IPS DF 4.7 (cell line): ENCODE measurements around the gene AARS2.
"Not testable (repeated sequence)": the region's sequence is repeated elsewhere in the genome, so short reads cannot be mapped to it uniquely, and the experiment has no call there.

Source experiments
- DNase-seq: peaks from one replicate; pipeline ENCODE4 v3.0.0-alpha.2; 2013; ENCODE audit warnings: low spot score; ENCODE audit errors: extremely low read depth

The AARS2 gene

DNA sequence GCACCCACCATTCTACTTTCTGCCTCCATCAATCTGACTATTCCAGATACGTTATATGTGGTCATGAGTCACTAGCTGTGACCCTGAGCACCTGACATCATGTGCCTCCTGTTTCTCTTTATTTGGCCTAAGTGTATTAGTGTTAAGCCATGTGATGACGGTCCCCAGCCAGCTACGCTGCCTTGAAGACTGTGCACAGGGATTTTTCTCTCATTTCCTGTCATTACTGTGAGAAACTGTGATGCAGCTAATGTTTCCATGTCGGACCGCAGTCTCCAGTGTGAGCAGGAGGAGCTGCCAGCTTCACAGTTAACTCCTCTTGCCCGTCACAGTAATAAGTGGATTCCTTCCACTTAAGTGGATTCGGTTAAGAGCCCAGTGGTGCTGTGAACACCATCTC lies 19.4 kb upstream of the AARS2 start:
- no peak for DNase-seq

DNA sequence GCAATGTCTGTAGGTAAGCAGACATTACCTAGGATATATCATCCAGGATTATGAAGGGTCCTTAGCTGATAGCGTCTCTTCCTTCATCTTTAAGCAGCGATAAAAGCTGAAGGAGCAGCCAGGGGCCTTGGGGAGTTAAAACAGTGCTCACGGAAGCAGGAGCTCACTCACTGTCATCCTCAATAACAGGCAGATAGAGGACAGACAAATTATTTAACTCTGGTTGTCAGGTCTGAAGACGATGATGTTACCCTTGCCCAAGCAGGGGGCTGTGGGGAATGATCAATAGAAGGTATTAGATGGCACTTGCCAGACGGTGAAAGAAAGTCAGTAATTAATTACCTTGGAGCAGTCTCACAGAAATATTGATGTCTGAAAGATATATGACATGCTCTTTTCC lies 16.7 kb upstream of the AARS2 start:
- no peak for DNase-seq

DNA sequence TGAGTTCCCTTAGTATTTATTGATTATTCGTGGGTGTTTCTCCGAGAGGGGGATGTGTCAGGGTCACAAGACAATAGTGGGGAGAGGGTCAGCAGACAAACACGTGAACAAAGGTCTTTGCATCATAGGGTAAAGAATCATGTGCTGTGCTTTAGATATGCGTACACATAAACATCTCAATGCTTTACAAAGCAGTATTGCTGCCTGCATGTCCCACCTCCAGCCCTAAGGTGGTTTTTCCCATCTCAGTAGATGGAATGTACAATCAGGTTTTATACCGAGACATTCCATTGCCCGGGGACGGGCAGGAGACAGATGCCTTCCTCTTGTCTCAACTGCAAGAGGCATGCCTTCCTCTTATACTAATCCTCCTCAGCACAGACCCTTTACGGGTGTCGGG lies 15.1 kb upstream of the AARS2 start:
- not testable (repeated sequence) for DNase-seq

DNA sequence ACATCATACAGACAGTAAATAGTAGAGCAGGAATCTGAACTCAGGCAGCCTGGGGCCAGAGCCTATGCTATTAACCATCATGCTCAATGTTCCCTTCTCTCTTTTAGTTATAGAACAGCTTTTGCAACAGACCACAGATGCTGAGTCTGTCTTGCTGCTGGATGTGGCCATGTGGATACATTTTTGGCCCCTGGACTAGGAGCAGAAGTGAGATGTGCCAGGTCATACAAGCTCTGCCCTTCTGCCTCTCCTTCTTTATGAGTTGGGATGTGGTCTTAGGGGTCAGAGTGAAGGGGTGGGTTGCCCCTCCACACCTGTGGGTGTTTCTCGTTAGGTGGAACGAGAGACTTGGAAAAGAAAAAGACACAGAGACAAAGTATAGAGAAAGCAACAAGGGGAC lies 14.6 kb upstream of the AARS2 start:
- no peak for DNase-seq

DNA sequence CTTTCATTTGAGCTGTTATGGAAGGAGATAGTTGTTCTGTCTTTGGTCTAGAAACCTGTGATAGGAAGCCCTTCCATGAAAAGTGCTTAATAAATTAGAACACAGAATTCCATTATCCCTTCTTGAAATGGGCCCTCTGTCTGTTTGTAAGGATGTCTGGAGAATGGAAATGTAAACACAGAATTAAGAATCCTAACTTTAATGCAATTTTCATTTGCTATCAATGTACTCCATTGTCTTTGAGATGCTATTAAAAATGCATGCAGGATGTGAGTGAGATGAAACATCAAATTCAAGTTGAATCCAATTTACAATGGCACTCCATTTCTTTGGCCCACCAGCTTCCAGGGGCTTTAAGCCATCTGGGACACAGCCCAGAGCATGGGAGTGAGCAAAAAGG lies 13.9 kb upstream of the AARS2 start:
- DNase-seq = no peak

DNA sequence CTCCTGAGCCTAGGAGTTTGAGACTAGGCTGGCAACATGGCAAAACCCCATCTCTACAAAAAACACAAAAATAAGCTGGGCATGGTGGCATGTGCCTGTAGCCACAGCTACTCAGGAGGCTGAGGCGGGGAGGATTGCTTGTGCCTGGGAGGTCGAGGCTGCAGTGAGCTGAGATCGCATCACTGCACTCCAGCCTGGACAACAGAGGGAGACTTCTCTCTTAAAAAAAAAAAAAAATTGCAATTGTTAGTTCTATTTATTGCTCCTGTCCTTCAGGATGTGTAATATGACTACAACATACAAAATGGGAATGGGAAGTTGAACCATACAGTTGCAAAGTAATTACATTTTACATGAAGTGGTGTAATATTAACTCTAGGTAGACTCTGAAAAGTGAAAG lies 8.1 kb upstream of the AARS2 start:
- no peak for DNase-seq

DNA sequence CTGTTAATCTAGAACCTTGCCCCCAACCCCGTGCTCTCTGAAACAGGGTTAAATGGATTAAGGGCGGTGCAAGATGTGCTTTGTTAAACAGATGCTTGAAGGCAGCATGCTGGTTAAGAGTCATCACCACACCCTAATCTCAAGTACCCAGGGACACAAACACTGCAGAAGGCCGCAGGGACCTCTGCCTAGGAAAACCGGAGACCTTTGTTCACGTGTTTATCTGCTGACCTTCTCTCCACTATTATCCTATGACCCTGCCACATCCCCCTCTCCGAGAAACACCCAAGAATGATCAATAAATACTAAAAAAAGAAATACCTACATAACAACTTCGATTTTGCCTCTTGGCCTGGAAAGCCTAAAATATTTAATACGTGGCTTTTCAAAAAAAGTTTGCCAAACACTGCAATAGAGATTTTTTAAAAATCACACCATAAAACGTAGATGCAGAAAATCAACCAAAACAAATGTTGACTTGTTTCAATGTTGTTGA lies 4.0 kb upstream of the AARS2 start:
- not testable (repeated sequence) for DNase-seq

DNA sequence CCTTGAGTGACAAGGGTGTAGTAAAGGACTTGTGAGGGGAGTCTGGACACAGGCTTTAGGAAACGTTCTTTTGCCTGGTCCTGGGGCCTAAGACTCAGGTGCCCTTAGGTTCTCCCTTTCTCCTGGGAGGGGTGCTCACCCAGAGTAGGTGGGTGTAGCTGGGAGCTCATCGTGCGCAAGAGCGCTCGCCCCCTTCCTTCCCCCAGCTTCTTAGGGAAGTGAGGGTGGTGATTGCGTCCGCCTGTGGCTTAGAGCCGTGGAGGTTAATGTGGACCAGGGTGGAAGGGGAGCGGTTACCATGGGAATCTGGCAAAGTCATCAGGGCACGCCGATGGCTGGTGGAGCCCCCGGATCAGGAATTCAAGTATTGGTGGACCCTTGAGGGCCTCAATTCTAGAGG lies 3.3 kb upstream of the AARS2 start:
- no peak for DNase-seq

DNA sequence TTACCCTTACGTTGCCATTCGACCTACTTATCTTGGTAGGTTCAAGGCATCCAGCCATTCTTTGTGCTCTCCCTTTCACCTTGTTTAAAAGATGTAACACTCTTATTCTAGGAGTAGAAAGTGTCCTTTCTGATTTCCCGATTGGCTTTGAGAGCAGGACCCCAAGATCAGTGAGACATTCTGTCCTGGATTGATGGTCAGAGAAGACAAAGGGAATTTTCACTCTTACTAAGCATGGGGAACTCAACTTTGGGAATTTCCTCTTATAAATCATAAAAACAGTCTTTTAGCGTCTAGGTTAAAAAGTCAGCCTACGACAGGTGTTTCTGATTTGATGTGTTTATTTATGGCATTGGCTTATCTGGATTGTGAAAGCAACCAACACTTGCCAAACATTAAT lies 2.8 kb upstream of the AARS2 start:
- no peak for DNase-seq

DNA sequence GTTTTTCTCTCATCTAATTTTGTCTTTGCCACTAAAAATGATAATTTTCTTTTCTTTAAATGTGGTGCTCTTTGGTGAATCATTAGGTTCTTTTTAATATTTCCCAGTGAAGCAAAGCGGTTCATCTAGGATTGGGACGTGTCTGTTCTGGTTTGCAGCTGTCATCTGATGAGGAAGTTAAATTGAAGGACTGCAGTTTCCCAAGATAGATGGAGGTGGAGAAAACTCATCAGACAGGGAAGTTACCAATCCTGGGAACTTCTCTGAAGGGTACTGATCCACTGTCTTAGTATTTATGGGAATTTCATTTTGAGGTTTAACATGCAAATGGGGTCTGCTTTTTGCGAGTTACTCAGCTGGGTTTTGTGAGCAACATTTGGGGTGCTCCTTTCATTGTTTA lies 2.4 kb upstream of the AARS2 start:
- no peak for DNase-seq

DNA sequence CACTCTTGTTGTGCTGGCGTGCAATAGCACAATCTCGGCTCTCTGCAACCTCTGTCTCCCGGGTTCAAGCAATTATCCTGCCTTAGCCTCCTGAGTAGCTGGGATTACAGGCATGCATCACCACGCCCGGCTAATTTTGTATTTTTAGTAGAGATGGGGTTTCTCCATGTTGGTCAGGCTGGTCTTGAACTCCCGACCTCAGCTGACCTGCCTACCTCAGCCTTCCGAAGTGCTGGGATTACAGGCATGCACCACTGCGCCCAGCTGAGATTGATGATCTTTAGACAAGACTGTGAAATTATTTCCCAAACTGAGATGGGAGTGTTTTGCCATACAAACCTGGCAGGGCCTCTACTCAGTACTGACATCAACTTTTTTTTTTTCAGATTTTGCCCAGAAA lies 1.5 kb upstream of the AARS2 start:
- not testable (repeated sequence) for DNase-seq

DNA sequence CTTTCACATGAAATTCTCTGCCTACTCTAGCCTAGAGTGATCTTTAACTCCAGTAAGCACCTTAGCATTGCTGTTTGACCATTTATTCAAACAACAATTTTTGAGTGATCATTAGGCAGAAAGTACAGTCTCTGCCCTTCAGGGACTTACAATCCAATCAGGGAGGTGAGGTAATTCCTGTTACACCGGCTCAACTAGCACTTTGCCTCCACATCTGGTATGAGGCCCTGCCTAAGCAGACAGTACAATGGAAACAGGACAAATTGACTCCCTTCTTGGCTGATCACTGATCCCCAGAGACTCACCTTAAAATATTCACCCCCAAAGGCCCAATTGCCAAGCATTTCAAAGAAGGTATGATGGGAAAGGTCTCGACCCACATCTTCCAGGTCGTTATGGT lies 1.4 kb downstream of the AARS2 start:
- DNase-seq = no peak

DNA sequence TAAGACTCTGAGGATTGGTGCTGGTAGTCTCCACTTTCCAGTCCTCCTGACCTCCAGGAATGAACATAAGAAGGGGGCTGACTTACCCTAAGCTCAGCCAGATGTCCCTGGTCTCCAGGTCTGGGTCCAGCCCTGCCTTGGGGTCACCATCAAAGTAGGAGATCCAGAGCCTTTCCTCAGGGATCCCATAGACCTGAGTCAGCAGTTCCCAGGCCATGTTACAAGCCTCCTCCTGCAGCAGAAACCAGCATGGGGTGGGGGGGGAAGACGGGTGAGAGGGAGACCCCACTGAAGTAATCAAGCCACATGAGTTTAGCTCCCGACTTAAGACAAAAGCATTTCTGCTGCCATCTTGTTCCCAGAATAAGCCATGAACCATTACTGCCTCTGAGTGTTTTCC lies 1.8 kb downstream of the AARS2 start:
- DNase-seq = no peak

DNA sequence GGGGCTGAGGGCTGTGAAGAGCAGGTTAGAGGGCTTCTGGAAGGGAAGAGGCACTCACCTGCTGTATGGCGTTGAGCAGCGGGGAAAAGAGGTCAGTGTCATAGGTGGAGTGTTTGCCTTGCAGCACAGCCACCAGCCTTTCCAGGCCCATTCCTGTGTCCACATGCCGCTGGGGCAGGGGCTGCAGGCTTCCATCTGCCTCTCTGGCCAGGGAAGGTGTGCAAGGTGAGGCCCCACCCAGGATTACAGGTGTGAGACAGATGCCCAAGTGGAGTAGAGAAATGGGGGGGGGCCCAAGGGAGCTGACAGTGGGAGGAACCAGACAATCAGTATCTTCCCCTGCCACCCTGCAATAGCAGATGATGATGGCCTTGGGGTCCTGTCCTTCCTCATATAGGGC lies 2.9 kb downstream of the AARS2 start:
- no peak for DNase-seq

DNA sequence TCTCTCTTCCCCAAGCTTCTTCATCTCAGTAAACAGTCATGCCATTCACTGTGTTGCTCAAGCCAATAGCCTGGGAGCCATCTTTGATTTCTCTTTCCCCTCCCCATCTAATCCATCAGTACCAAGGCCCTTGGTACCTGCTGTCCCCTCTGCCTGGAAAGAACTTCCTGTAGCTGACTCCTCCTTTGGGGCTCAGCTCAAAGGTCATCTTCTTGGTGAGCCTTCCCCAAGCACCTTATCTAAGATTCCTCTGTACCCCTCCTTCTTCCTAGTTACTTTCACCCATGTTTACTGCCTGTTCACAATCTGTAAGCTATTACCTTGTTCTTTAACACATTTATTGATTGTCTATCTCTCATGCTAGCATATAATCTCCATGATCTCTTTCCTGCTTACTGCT lies 3.5 kb downstream of the AARS2 start:
- DNase-seq = no peak

DNA sequence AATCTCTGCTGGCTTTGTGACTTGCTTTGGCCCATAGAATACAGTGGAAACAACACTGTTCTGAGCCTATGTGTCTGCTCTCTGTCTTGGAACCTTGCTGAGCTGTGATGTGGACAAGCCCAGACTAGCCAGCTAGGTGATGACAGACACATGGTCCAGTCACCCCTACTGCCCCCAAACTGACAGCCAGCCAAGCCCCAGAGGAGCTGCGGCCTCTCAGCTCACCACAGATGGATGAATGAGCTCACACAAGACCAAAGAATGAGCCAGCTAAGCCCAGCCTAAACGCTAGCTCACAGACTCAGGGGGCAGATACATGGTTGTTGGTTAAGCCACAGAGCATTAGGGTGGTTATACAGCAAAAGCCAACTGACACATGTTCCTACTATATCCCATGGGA lies 4.1 kb downstream of the AARS2 start:
- no peak for DNase-seq

DNA sequence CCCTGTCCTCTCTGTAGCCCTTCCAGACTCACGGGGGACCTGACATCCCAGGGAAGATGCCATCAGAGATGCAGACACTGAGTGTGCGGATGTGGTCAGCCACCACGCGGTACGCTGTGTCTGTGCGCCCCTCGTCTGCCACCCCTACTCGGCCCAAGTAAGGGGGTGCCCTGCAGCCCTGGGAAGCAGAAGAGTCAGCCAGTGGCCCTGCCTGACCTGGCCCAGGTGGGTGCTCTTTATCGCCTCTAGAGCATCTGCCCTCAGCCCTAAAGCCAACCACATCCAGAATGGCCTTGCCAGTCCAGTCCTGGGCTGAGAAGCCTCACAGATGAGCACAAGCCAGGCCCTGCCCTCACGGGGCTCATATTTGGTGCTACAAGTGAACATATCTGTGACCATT lies 5.9 kb downstream of the AARS2 start:
- DNase-seq = no peak

DNA sequence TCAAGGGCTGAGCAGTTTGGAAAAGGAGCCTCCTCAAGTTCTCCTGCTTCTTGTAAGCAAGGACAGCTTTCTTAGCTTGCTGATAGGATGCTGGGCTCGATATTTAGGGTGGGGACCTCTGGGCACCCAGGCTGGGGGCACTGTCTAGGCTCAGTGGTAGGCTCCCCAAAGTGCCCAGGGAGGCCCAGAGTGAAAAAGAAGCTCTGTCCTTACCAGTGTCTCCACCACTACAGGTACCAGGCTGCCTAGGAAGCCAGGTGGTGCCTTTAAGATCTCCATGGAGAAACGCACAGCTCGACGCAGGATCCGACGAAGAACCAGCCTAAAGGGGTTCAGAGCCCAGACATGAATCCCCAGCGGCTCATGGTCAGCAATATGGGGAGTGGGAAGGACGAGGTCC lies 6.4 kb downstream of the AARS2 start:
- DNase-seq = no peak

DNA sequence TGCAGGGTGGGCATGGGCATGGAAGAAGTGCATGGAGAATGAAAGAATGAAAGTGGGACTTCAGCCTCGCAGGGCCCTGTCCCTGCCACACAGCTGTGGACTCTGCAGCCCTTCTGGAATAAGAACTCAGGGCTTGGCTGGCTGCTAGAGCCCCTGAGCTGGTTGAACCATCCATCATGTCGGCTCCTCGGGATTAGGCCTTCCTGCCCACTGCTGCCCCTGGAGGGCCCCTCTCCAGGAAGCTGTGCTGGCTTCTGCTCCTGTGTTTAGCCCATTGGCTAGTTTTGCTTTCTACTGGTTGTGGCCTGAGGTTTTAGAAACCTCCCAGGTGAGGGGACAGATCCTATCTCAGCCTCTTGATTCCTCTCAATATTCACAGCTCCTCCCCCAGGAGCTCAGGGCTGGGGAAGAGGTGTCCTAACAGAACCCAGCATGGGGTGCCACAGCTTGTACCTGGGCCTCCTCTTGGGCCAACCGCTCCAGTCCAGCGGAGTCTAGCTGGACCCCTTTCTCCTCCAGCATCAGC lies 7.9 kb downstream of the AARS2 start:
- DNase-seq = no peak

DNA sequence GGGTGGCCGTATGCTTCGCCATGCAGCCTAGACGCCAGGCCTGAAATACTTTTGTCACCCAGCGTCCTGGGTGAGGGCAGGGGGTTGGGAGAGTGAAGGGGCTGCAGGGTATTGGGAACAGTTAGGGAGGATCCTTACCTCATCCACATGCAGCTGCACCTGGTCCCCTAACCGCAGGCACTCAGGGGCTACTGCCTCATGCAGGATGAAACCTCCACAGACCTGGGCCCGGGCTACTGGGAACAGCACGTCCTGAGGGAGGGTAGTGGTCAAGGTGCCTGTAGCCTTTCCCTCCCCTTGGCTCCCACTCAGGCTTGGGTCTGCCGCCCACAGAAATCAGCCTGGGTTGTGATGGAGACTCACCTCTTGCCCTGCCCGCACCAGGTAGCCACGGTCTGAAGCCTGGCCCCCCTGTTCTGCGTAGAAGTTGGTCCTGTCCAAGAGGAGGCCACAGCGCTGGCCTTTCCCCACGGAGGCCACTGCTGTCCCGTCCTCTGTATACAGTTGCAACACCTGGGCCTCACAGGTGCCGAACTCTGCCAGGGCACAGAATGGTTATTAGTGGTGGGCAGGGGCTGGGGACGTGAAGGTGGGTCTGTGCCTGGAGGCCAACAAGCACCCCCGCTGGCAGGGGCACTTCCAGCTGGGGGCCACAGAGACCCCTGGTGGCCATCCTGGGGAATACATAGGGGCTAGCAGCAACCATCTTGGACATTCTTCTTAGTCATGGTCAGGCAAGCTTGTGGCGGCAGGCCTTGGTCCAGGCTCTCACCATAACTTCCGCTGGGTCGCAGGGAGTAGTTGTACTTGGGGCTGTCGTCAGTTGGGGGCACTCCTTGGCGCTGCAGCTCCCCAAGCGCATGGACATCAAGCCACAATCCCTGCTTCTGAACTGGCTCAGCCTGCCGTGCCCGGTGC lies 8.6 kb downstream of the AARS2 start:
- DNase-seq = no peak

DNA sequence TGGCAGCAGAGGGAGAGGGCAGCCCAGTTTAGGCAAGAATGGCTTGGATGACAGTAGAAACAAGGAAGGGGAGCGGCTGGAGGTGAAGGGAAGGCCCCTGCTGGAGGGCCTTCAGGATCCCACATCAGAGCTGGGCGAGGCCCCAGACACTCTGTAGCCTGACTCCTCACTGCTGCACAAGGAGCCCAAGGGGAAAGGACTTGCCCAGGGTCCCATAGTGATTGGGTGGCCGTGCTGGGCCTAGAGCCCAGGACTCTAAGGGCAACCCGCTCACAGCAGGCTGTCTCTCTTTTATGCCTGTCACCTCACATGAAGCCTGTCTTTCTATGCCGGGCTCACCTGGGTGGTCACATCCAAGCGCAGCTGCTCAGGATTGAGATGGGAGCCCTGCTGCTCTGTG lies 9.3 kb downstream of the AARS2 start:
- no peak for DNase-seq

DNA sequence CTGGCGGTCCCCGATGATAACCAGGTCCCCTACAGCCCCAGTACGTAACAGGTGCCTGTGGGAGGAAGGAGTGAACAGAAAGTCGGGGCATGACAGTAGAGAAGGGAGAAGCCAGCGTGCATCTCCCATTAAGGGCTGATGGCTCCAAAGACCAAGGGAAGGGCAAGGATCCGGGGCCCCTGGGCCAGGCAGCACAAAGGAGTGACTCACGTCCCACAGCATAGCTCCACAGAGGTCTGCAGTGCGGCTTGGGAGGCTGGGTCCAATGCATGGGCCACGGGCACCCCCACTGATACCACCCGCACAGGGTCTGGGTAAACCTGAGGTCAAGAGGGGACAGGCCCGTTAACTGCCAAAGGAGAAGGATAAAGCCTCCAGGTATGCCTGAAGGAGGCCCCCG lies 10.3 kb downstream of the AARS2 start:
- DNase-seq = no peak
